B cell (primary cell): ENCODE measurements around the gene ZNF691. TPM values are rescaled to one million over a fixed set of nuclear protein-coding genes. Genes with fewer than 3 reads are reported as not detected.

ENCODE experiments used
- ATAC-seq: fragments of 200-7000 bp; cut with Tn5 transposase; one replicate; pipeline ENCODE4 v1.10.0; 2021; ENCODE audit warnings: low read depth, mild to moderate bottlenecking, moderate number of reproducible peaks, moderate library complexity
- CTCF ChIA-PET: fragments of 350-600 bp; sonication (Branson Sonifier 250); formaldehyde crosslinking; loops from one replicate; lab custom pipeline; 2021; ENCODE audit warnings: antibody characterized with exemption, inconsistent platforms; lab: Charles Lee
- POLR2A ChIA-PET: fragments of 350-600 bp; sonication (Branson Sonifier 250); formaldehyde crosslinking; loops from one replicate; lab custom pipeline; 2021; ENCODE audit warnings: antibody characterized with exemption; lab: Charles Lee
- DNase-seq: peaks from one replicate; pipeline ENCODE4 v3.0.0; 2013
- H2AFZ ChIP-seq: 2 replicates; pipeline ENCODE4 v1.6.1; 2012; ENCODE audit warnings: mild to moderate bottlenecking, low read depth, low read length; ENCODE audit not compliant: insufficient read depth, poor library complexity, severe bottlenecking
- H3K27ac ChIP-seq, 2 donors: 1 replicate in 1 of 2; 2 replicates in 1 of 2; pipeline ENCODE4 v1.5.1; 2012 to 2013; ENCODE audit warnings: low read length in 2 of 2, mild to moderate bottlenecking in 2 of 2, moderate library complexity in 1 of 2
- H3K27me3 ChIP-seq, 4 experiments: fragments of 200-600 bp in 1 of 4; sonication (generic) in 1 of 4; replicated peaks in 1 of 4; 1 replicate in 2 of 4; 2 replicates in 2 of 4; pipeline versions ENCODE4 v1.6.1 to v1.7.0; 2013 to 2016; ENCODE audit warnings: low read length in 3 of 4, mild to moderate bottlenecking in 2 of 4, mixed read lengths in 1 of 4, moderate library complexity in 1 of 4; ENCODE audit not compliant: insufficient read depth in 4 of 4, control insufficient read depth in 3 of 4; ENCODE audit errors: control extremely low read depth in 1 of 4
- H3K36me3 ChIP-seq, 2 experiments: replicated peaks in 1 of 2; 1 replicate in 1 of 2; 2 replicates in 1 of 2; pipeline versions ENCODE4 v1.6.1 to v1.7.1; 2013; ENCODE audit warnings: low read length in 1 of 2; ENCODE audit not compliant: insufficient read depth in 2 of 2, control insufficient read depth in 1 of 2; ENCODE audit errors: control extremely low read depth in 1 of 2, extremely low read depth in 1 of 2
- H3K4me1 ChIP-seq, 2 donors: fragments of 200-600 bp in 1 of 2; sonication (generic) in 1 of 2; 1 replicate in 1 of 2; 2 replicates in 1 of 2; pipeline versions ENCODE4 v1.5.1 to v1.6.1; 2013 to 2017; ENCODE audit warnings: low read length in 2 of 2; ENCODE audit not compliant: control insufficient read depth in 2 of 2, insufficient read depth in 2 of 2
- H3K4me2 ChIP-seq: replicated peaks from 2 replicates; pipeline ENCODE3; 2012; ENCODE audit warnings: mild to moderate bottlenecking, low read depth, low read length; ENCODE audit not compliant: poor library complexity, severe bottlenecking
- H3K4me3 ChIP-seq, 5 experiments: fragments of 200-600 bp in 1 of 5; sonication (generic) in 1 of 5; 1 replicate in 3 of 5; 2 replicates in 2 of 5; pipeline versions ENCODE4 v1.5.1 to v1.7.0; 2011 to 2016; ENCODE audit warnings: low read length in 4 of 5, mild to moderate bottlenecking in 4 of 5, low read depth in 2 of 5, control low read depth in 1 of 5, moderate library complexity in 1 of 5; ENCODE audit not compliant: insufficient read depth in 1 of 5; ENCODE audit errors: control extremely low read depth in 1 of 5, extremely low read depth in 1 of 5
- H3K79me2 ChIP-seq: fragments of 200-600 bp; sonication (generic); one replicate; pipeline ENCODE4 v1.6.0; 2016; ENCODE audit warnings: low read length; ENCODE audit not compliant: control insufficient read depth, insufficient read depth
- H3K9ac ChIP-seq: fragments of 200-600 bp; sonication (generic); 2 replicates; pipeline ENCODE4 v1.6.1; 2017; ENCODE audit warnings: mild to moderate bottlenecking, low read length, moderate library complexity
- H3K9me3 ChIP-seq, 3 donors: one replicate each; pipeline versions ENCODE4 v1.6.1 to v1.7.1; 2013; ENCODE audit warnings: low read length in 2 of 3; ENCODE audit not compliant: control insufficient read depth in 2 of 3, insufficient read depth in 1 of 3; ENCODE audit errors: control extremely low read depth in 1 of 3
- H4K20me1 ChIP-seq: 2 replicates; pipeline ENCODE4 v1.6.0; 2012; ENCODE audit warnings: mild to moderate bottlenecking, low read length; ENCODE audit not compliant: insufficient read depth, control insufficient read depth, poor library complexity, severe bottlenecking
- H3K27ac Mint-ChIP-seq: one replicate; pipeline ENCODE4 v1.8.0; 2021; ENCODE audit warnings: mixed read lengths
- H3K27me3 Mint-ChIP-seq: one replicate; pipeline ENCODE4 v1.8.0; 2021; ENCODE audit warnings: mixed read lengths
- H3K4me1 Mint-ChIP-seq: one replicate; pipeline ENCODE4 v1.8.0; 2021; ENCODE audit warnings: mixed read lengths
- H3K4me3 Mint-ChIP-seq: one replicate; pipeline ENCODE4 v1.8.0; 2021; ENCODE audit warnings: mixed read lengths
- H3K9me3 Mint-ChIP-seq: one replicate; pipeline ENCODE4 v1.8.0; 2022; ENCODE audit warnings: mixed read lengths; ENCODE audit not compliant: insufficient read depth
- EZH2 ChIP-seq: IDR thresholded peaks from 2 replicates; pipeline ENCODE4 v1.6.1; 2012; ENCODE audit warnings: borderline replicate concordance, low read depth, mild to moderate bottlenecking, moderate library complexity, low read length; ENCODE audit not compliant: insufficient read depth, poor library complexity, severe bottlenecking
- WGBS: methylation state at CpG from one replicate; pipeline ENCODE4 v1.1.5; 2013; ENCODE audit warnings: missing lambda C conversion rate; ENCODE audit not compliant: insufficient coverage; 5-methylcytosine and 5-hydroxymethylcytosine counted together
- intact Hi-C: fragments of 100-400 bp; cut with micrococcal nuclease; formaldehyde crosslinking; loops from one replicate; pipeline ENCODE4 v1.10.0; 2022
- polyA plus RNA-seq: library from polyadenylated mRNA; depleted of rRNA; stranded (reverse); fragments of >200 nt; gene quantifications from 2 replicates; pipeline ENCODE4 v1.2.3, GENCODE V29; 2012
- total RNA-seq, 2 donors: library from RNA; stranded (reverse); fragments of 120-200 nt in 1 of 2; gene quantifications; 1 replicate in 1 of 2; 2 replicates in 1 of 2; pipeline versions ENCODE4 v1.2.3 to v1.2.4, GENCODE V29; 2013 to 2022
- TF ChIP-seq, protein P1 (sequence below): fragments of 200-600 bp; IDR thresholded peaks from one replicate; pipeline ENCODE4 v1.8.0; 2022; ENCODE audit warnings: antibody characterized with exemption, mild to moderate bottlenecking

Gene ZNF691
- total and polyA plus RNA-seq, 2 donors (not counting 1 experiment from before 2014, with no cell fraction given), result 12.4 to 17.1 TPM

DNA sequence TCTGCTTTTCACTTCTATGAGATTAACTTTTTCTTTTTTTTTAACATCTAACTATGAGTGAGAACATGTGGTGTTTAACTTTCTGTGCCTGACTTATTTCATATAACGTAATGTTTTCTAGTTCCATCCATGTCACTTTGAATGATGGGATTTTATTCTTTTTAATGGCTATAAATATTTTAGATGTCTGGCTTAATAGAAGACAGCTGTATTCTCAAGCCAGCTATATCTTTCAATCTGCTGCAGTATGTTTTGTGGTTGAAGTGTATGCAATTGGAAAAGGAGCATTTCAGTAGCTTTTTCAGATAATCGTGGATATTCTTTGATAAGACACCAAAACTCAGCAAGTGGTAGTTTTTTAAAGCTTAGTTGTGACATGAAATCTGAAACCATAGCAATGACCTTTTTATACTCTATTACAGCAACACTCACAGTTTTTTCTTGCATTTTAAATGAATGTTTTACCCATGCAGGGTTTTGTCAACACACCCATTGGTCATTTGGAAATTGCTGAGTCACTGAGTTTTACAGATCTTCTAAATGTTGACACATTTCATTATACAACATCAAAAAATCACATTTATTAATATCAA is 23.5 kb upstream of the ZNF691 start:
- H3K4me3 Mint-ChIP-seq, result no peak overlapping the region
- no peak overlapping the region for H3K27ac Mint-ChIP-seq
- Histone ChIP-seq H3K4me1 (no peaks in the 10 kb centered on the region), H3K9me3 (no peaks in the 10 kb centered on the region), H3K79me2 (peaks cover 7% of the 10 kb centered on the region), H3K36me3 (no peaks in the 10 kb centered on the region), H3K27me3 (no peaks in the 10 kb centered on the region), H2AFZ (no peak overlapping the region), H3K9ac (no peak overlapping the region), H3K27ac (no peak overlapping the region), H3K4me2 (no peak overlapping the region), H3K4me3 (no peak overlapping the region), H4K20me1 (no peaks in the 10 kb centered on the region)
- H3K27me3 Mint-ChIP-seq, result no peaks in the 10 kb centered on the region
- CTCF ChIA-PET, result interaction anchor here (0.6 to 1.3 kb wide), 2 partner anchors 24 to 132 kb away, joined by 3 read pairs; partner anchors contain the start of gene ZNF691
- ATAC-seq (no peak), DNase-seq (no peak)
- peaks cover 3% of the 10 kb centered on the region for H3K4me1 Mint-ChIP-seq
- no CpG with 5 or more reads among the region's 2 CpGs for WGBS
- H3K9me3 Mint-ChIP-seq, result no peaks in the 10 kb centered on the region
- POLR2A ChIA-PET, result no interaction called here
- TF ChIP-seq EZH2, result no peak
- TF ChIP-seq, protein P1, sequence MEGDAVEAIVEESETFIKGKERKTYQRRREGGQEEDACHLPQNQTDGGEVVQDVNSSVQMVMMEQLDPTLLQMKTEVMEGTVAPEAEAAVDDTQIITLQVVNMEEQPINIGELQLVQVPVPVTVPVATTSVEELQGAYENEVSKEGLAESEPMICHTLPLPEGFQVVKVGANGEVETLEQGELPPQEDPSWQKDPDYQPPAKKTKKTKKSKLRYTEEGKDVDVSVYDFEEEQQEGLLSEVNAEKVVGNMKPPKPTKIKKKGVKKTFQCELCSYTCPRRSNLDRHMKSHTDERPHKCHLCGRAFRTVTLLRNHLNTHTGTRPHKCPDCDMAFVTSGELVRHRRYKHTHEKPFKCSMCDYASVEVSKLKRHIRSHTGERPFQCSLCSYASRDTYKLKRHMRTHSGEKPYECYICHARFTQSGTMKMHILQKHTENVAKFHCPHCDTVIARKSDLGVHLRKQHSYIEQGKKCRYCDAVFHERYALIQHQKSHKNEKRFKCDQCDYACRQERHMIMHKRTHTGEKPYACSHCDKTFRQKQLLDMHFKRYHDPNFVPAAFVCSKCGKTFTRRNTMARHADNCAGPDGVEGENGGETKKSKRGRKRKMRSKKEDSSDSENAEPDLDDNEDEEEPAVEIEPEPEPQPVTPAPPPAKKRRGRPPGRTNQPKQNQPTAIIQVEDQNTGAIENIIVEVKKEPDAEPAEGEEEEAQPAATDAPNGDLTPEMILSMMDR, result no peak
- intact Hi-C loops, result no loop called here

DNA sequence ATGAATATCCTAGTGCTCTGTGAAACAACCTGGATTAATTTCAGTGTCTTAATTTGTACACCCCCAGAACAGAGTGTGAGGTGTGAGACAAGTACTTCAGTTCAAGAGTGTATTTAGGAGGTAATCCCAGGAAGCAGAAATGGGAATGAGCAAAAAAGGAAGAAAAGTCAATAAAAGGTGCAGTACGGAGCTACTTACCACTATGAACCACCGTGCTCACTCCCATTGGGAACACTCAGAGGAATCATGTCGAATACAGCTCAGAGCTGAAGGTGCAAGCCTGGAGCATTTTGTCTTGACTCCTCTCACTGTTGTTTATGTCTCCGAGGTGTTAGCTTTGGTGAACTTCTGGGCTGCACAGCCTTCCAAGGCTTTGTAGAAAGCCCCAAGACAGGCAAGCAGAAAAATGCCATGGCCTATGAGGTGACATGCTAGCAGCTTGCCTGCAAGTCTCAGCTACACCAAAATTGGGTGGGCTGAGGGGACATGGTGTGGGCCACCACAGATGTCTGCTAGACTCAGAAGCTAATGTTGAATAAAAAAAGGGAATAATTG is 21.9 kb upstream of the ZNF691 start:
- intact Hi-C loops, result no loop called here
- Mint-ChIP-seq H3K4me1 (no peaks in the 10 kb centered on the region), H3K27ac (no peak overlapping the region), H3K4me3 (no peak overlapping the region), H3K27me3 (no peaks in the 10 kb centered on the region), H3K9me3 (no peaks in the 10 kb centered on the region)
- H3K36me3 ChIP-seq, result no peaks in the 10 kb centered on the region
- ChIA-PET CTCF (interaction anchor here (0.9 kb wide), 1 partner anchor 89 kb away, joined by 3 read pairs; no protein-coding TSS in a partner anchor), POLR2A (no interaction called here)
- peaks cover 4% of the 10 kb centered on the region for H3K79me2 ChIP-seq
- no peak for DNase-seq
- WGBS, result 96% methylated on average over 4 of the region's 4 CpGs
- no peak for TF ChIP-seq EZH2
- TF ChIP-seq, protein P1, result no peak
- no peak overlapping the region for H3K4me2 ChIP-seq
- H2AFZ ChIP-seq, result no peak overlapping the region
- no peak overlapping the region for H3K9ac ChIP-seq
- no peaks in the 10 kb centered on the region for H4K20me1 ChIP-seq
- ATAC-seq, result no peak
- H3K27ac ChIP-seq, result no peak overlapping the region
- no peaks in the 10 kb centered on the region for H3K9me3 ChIP-seq
- H3K4me3 ChIP-seq, result no peak overlapping the region
- H3K4me1 ChIP-seq, result no peaks in the 10 kb centered on the region
- no peaks in the 10 kb centered on the region for H3K27me3 ChIP-seq
